Peyer's patch (tissue), 4 donors: ENCODE data around the gene ABCA5. TPM values are rescaled to one million over a fixed set of nuclear protein-coding genes. Genes with fewer than 3 reads are reported as not detected.
A peak's percentile ranks its signal among the peaks of the same experiment; 100 is the strongest.

ENCODE experiments used
- DNase-seq, 3 donors: peaks; one replicate each; pipeline ENCODE4 v3.0.0-alpha.2; 2017 to 2019
- H3K27ac ChIP-seq, 4 donors: fragments of 200-600 bp; sonication (generic); one replicate each; pipeline ENCODE4 v1.5.1; 2016 to 2019
- H3K27me3 ChIP-seq, 2 donors: fragments of 200-600 bp; sonication (generic); one replicate each; pipeline ENCODE4 v1.5.1; 2019
- H3K36me3 ChIP-seq, 3 donors: fragments of 200-600 bp; sonication (generic); one replicate each; pipeline ENCODE4 v1.5.1; 2016 to 2019
- H3K4me1 ChIP-seq, 4 donors: fragments of 200-600 bp; sonication (generic); one replicate each; pipeline ENCODE4 v1.5.1; 2016 to 2019
- H3K4me3 ChIP-seq, 4 donors: fragments of 200-600 bp; sonication (generic); 1 replicate in 3 of 4; 2 replicates in 1 of 4; pipeline ENCODE4 v1.5.1; 2016 to 2019; ENCODE audit warnings: mild to moderate bottlenecking in 1 of 4
- H3K9me3 ChIP-seq, 4 donors: fragments of 200-600 bp; sonication (generic); one replicate each; pipeline ENCODE4 v1.5.1; 2016 to 2019; ENCODE audit warnings: mild to moderate bottlenecking in 1 of 4
- CTCF ChIP-seq, 6 experiments: fragments of 450-650 bp in 4 of 6; fragments of 200-600 bp in 2 of 6; sonication (generic) in 1 of 6; IDR thresholded peaks; one replicate each; pipeline ENCODE4 v1.5.1; 2017 to 2019; ENCODE audit warnings: antibody characterized with exemption in 6 of 6, mild to moderate bottlenecking in 3 of 6, moderate library complexity in 1 of 6
- POLR2A ChIP-seq, 2 donors: fragments of 450-650 bp; IDR thresholded peaks; one replicate each; pipeline ENCODE4 v1.5.1; 2017; ENCODE audit warnings: antibody characterized with exemption in 2 of 2, mild to moderate bottlenecking in 2 of 2, moderate library complexity in 2 of 2
- total RNA-seq, 4 donors: library from RNA; depleted of rRNA; stranded (reverse); fragments of >200 nt; gene quantifications; one replicate each; pipeline ENCODE4 v1.1.0, GENCODE V29; 2016

The ABCA5 gene
- total RNA-seq, 4 donors from 2014 or later = 25.6 to 239 (median 177) TPM

GRCh38 chr17:69230939-69231338 lies 96.0 kb downstream of the ABCA5 start:
- Histone ChIP-seq H3K27me3 (no peaks in the 10 kb centered on the region), H3K4me3 (no peak overlapping the region), H3K9me3 (no peaks in the 10 kb centered on the region), H3K36me3 (no peaks in the 10 kb centered on the region), H3K27ac (no peak overlapping the region), H3K4me1 (no peaks in the 10 kb centered on the region)
- DNase-seq = no peak
- TF ChIP-seq POLR2A (IDR thresholded peaks at IDR 0.05) (no peak), CTCF (IDR thresholded peaks at IDR 0.05) (no peak)

- Histone ChIP-seq H3K27ac (peak within 1 kb of the TSS in 1 of 4 donors; percentile 3), H3K27me3 (no peaks in the 10 kb centered on the region), H3K9me3 (no peaks in the 10 kb centered on the region), H3K36me3 (no peaks in the 10 kb centered on the region), H3K4me1 (no peaks in the 10 kb centered on the region), H3K4me3 (peak within 1 kb of the TSS in 1 of 4 donors; percentile 5)
- TF ChIP-seq POLR2A (IDR thresholded peaks at IDR 0.05) (no peak), CTCF (IDR thresholded peaks at IDR 0.05) (no peak)
- DNase-seq = no peak
These were observed 98.4 kb downstream of the ABCA5 start, which contains the start of gene ABCA10 for GRCh38 chr17:69228576-69228975. ABCA10 (minus strand) TSS chr17:69228824; CDS start chr17:69225358, 3,466 bp downstream.

- Histone ChIP-seq H3K4me3 (peak overlapping the region in 1 of 4 donors; percentile 5), H3K36me3 (no peaks in the 10 kb centered on the region), H3K27me3 (no peaks in the 10 kb centered on the region), H3K9me3 (no peaks in the 10 kb centered on the region), H3K27ac (peak overlapping the region in 1 of 4 donors; percentile 3), H3K4me1 (no peaks in the 10 kb centered on the region)
- TF ChIP-seq CTCF (IDR thresholded peaks at IDR 0.05) (no peak), POLR2A (IDR thresholded peaks at IDR 0.05) (no peak)
- no peak for DNase-seq
These were observed 98.9 kb downstream of the ABCA5 start for GRCh38 chr17:69228018-69228417.

- peak overlapping the region in 1 of 4 donors; percentile 3 for H3K27ac ChIP-seq
- H3K36me3 ChIP-seq = no peaks in the 10 kb centered on the region
- TF ChIP-seq CTCF (IDR thresholded peaks at IDR 0.05) (no peak), POLR2A (IDR thresholded peaks at IDR 0.05) (no peak)
These were observed 99.4 kb downstream of the ABCA5 start for GRCh38 chr17:69227541-69227940.

GRCh38 chr17:69223809-69224208 lies 103.1 kb downstream of the ABCA5 start:
- H3K27ac ChIP-seq = no peak overlapping the region
- no peak for DNase-seq
- H3K4me3 ChIP-seq = no peak overlapping the region

More at GRCh38 chr17:69227541-69227940, 99.4 kb downstream of the ABCA5 start:
- H3K4me1 ChIP-seq = no peaks in the 10 kb centered on the region
- no peaks in the 10 kb centered on the region for H3K9me3 ChIP-seq
- H3K4me3 ChIP-seq = peak overlapping the region in 1 of 4 donors; percentile 5
- DNase-seq = no peak
- no peaks in the 10 kb centered on the region for H3K27me3 ChIP-seq

More at GRCh38 chr17:69223809-69224208, 103.1 kb downstream of the ABCA5 start:
- no peaks in the 10 kb centered on the region for H3K27me3 ChIP-seq
- H3K36me3 ChIP-seq = peaks cover 0 to 10% (median 0%) of the 10 kb centered on the region in 3 donors
- no peaks in the 10 kb centered on the region for H3K4me1 ChIP-seq
- TF ChIP-seq POLR2A (IDR thresholded peaks at IDR 0.05) (no peak), CTCF (IDR thresholded peaks at IDR 0.05) (no peak)
- H3K9me3 ChIP-seq = no peaks in the 10 kb centered on the region
